Measurements from ENCODE around the gene ZFPM1.

- TF ChIP-seq CTCF (IDR thresholded peaks at IDR 0.05) (no peak), POLR2AphosphoS5 (IDR thresholded peaks at IDR 0.05; ENCODE audit: low read depth, low read length) (no peak)
Observed at GRCh38 chr16:88469615-88470395, 16.7 kb downstream of the ZFPM1 start.

Measured in Panc1 (cell line).